22Rv1 (cell line): ENCODE data around the gene FCRL2.

Experiments used
- H3K27ac ChIP-seq: fragments of 450-650 bp; 2 replicates; pipeline ENCODE4 v1.5.1; 2017
- ZFX ChIP-seq: fragments of 450-650 bp; IDR thresholded peaks from 2 replicates; pipeline ENCODE4 v1.6.1; 2017; ENCODE audit warnings: antibody characterized with exemption, borderline replicate concordance
- TF ChIP-seq, protein P1 (sequence below): fragments of 450-650 bp; IDR thresholded peaks from 2 replicates; pipeline ENCODE4 v1.5.1; 2017; ENCODE audit warnings: mild to moderate bottlenecking

Gene FCRL2

DNA sequence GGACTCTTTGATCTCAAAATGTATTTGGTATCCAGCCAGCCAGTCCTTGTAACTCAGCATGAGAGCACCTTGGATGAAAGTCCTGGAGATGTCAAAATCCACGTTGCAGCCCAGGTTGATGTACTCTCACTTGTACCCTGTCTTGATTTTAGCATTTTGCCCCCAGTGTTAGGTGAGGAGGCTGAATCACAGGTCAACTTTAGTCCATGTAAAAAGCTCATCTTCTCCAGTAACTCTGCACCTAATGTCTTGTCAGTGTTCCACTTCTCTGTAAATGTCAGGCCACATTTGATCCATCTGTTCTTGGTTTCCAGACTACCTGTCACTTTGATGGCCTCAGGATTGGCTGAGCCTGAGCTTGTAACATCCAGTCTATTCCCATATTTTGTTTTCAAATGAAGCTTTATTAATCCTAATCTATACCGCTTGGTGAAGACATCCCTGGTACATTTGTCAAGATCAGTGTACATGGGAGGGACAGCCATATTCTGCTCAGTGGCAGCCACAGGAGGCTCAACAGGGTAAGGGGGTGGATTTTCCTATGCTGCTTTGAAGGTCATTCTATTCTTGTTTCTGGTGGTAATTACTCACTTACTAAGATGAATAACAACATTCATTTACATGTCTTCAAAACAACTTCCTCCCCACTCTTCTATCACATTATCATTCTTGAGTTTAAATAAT, 52.3 kb downstream of the FCRL2 start:
- TF ChIP-seq ZFX, result no peak
- TF ChIP-seq, protein P1, sequence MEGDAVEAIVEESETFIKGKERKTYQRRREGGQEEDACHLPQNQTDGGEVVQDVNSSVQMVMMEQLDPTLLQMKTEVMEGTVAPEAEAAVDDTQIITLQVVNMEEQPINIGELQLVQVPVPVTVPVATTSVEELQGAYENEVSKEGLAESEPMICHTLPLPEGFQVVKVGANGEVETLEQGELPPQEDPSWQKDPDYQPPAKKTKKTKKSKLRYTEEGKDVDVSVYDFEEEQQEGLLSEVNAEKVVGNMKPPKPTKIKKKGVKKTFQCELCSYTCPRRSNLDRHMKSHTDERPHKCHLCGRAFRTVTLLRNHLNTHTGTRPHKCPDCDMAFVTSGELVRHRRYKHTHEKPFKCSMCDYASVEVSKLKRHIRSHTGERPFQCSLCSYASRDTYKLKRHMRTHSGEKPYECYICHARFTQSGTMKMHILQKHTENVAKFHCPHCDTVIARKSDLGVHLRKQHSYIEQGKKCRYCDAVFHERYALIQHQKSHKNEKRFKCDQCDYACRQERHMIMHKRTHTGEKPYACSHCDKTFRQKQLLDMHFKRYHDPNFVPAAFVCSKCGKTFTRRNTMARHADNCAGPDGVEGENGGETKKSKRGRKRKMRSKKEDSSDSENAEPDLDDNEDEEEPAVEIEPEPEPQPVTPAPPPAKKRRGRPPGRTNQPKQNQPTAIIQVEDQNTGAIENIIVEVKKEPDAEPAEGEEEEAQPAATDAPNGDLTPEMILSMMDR, result no peak
- H3K27ac ChIP-seq, result no peak overlapping the region

DNA sequence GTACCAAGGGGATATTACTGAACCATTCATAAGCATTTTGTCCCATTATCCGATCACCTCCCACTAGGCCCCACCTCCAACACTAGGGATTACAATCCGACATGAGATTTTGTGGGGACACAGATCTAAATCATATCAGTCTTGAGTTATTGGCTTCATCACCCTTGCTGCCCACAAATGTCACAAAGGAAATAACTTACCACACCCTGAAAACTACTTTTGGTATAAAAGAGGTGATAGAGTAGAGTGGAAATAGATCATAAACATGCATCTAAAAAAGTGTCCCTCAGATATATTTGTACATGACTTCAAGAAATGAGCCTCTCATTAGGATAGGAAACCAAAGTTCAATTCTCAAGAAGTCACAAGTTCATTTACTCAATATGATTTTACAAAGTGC, 53.8 kb downstream of the FCRL2 start:
- TF ChIP-seq ZFX, result no peak
- TF ChIP-seq, protein P1, result no peak
- H3K27ac ChIP-seq, result no peak overlapping the region

DNA sequence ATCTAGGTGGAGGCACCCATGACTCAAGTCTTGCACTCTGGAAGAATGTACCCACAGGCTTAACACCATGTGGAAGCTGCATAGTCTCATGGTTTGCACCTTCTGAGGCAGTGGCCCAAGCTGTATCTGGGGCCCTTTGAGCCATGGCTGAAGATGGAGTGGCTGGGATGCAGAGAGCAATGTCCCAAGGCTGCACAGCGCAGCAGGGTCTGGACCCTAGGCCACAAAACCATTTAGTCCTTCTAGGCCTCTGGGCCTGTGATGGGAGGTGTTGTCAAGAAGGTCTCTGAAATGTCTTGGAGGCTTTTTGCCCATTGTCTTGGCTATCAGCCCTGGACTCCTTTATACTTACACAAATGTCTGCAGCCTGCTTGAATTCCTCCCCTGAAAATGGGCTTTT, 54.9 kb downstream of the FCRL2 start:
- TF ChIP-seq, protein P1, result no peak
- no peak for TF ChIP-seq ZFX
- H3K27ac ChIP-seq, result no peak overlapping the region

DNA sequence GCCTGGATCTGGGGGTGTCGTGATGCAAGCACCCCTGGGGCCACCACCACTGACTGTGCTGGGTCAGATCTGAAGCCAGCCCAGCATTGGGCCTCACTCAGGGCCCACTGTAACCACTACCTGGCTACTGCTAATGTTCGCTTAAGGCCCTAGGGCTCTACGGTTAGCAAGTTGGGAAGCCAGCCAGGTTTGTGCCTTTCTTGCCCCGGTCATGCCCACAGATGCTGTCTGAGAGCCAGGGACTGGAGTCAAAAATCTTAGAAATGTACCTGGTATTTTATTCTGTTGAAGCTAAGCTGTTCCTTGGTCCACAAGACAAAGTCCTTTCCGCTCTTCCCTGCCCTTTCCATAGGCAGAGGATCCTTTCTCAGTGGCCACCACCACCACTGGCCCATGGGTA, 61.2 kb downstream of the FCRL2 start:
- TF ChIP-seq, protein P1, result no peak
- TF ChIP-seq ZFX, result no peak
- no peak overlapping the region for H3K27ac ChIP-seq

DNA sequence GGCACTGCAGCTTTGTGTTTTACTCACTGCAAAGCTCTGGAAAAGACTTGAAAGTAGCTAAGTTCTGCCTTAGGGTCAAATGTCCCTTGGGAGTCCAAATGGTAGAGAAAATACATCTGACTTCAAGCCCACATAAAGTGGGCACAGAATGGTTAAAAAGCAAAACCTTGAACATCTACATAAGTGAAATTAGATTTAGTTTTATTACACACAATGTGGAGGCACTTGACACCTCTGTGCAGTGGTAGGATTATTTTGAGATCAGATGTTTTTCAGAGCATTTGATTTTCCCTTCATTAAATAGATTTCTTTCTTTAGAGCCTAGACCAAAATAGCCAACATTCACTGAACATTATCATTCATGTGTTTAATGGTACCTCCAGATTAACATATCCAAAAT, 65.1 kb downstream of the FCRL2 start:
- H3K27ac ChIP-seq, result no peak overlapping the region
- TF ChIP-seq ZFX, result no peak
- TF ChIP-seq, protein P1, result no peak

DNA sequence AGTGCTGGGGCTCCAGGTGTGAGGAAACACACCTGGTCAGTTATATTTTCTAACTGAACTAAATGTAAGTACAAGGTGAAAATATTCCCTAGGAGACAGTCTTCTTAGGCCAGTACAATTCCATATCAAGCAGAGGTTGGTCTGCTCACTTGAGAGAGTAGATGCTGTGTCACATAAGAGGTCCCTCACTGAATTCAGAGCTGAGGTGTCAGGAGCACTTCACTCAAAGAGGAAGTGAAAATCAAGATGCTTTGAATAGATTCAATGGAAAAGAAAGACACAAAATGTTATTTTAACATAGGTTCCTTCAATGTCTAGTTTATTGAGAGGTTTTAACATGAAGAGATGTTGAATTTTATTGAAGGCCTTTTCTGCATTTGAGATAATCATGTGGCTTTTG, 72.1 kb downstream of the FCRL2 start:
- TF ChIP-seq ZFX, result no peak
- TF ChIP-seq, protein P1, result no peak
- no peak overlapping the region for H3K27ac ChIP-seq

DNA sequence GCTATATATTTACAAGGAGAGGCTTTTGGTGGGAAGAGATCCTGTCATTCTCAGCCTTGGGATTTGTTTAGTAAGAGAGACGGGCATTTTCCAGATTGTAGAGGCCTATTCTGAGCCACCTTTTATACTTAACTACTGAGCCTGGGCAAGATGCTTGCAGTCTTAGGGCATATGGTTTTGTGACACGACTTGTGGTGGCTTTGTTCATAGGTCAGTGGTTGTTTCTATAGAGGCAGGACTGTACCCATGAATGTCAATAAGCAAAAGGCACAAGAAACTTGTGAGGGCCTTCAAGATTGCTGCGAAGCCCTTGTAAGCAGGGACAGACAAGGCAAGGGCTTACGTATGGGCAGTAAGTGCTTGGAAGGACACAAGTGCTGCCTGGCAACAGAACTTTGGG, 73.0 kb downstream of the FCRL2 start:
- no peak overlapping the region for H3K27ac ChIP-seq
- TF ChIP-seq, protein P1, result no peak
- TF ChIP-seq ZFX, result no peak
